22Rv1 (cell line): ENCODE results near the gene B4GALT6.

Experiments
- H3K27ac ChIP-seq: fragments of 450-650 bp; 2 replicates; pipeline ENCODE4 v1.5.1; 2017
- CTCF ChIP-seq: fragments of 450-650 bp; IDR thresholded peaks from 2 replicates; pipeline ENCODE4 v1.5.1; 2017; ENCODE audit warnings: mild to moderate bottlenecking
- ZFX ChIP-seq: fragments of 450-650 bp; IDR thresholded peaks from 2 replicates; pipeline ENCODE4 v1.6.1; 2017; ENCODE audit warnings: antibody characterized with exemption, borderline replicate concordance

Gene B4GALT6

GRCh38 chr18:31669541-31669940, 14.8 kb downstream of the B4GALT6 start:
- H3K27ac ChIP-seq, result no peak overlapping the region
- TF ChIP-seq ZFX (no peak), CTCF (no peak)

- H3K27ac ChIP-seq, result no peak overlapping the region
These were observed 17.2 kb downstream of the B4GALT6 start for GRCh38 chr18:31667185-31667584.

GRCh38 chr18:31666055-31666454, 18.3 kb downstream of the B4GALT6 start:
- no peak overlapping the region for H3K27ac ChIP-seq
- TF ChIP-seq CTCF (no peak), ZFX (no peak)

More at GRCh38 chr18:31667185-31667584, 17.2 kb downstream of the B4GALT6 start:
- TF ChIP-seq ZFX (no peak), CTCF (no peak)

GRCh38 chr18:31664101-31664500, 20.3 kb downstream of the B4GALT6 start:
- H3K27ac ChIP-seq, result no peak overlapping the region
- TF ChIP-seq CTCF, result no peak
- TF ChIP-seq ZFX, result no peak

- no peak overlapping the region for H3K27ac ChIP-seq
- TF ChIP-seq CTCF (no peak), ZFX (no peak)
These were observed 22.4 kb downstream of the B4GALT6 start for GRCh38 chr18:31661965-31662364.

- TF ChIP-seq ZFX (no peak), CTCF (no peak)
- no peak overlapping the region for H3K27ac ChIP-seq
These were observed 23.6 kb downstream of the B4GALT6 start for GRCh38 chr18:31660763-31661162.

GRCh38 chr18:31659576-31660177, 24.7 kb downstream of the B4GALT6 start:
- no peak overlapping the region for H3K27ac ChIP-seq
- TF ChIP-seq CTCF, result no peak
- TF ChIP-seq ZFX, result no peak
